Mononuclear cell (primary cell): ENCODE measurements around the gene LRBA. TPM values are rescaled to one million over a fixed set of nuclear protein-coding genes. Genes with fewer than 3 reads are reported as not detected.
"Not testable (repeated sequence)": the region's sequence is repeated elsewhere in the genome, so short reads cannot be mapped to it uniquely, and the experiment has no call there.

Source experiments
- H3K27me3 ChIP-seq: 2 replicates; pipeline ENCODE4 v1.6.0; 2011; ENCODE audit warnings: low read length, control low read depth; ENCODE audit not compliant: insufficient read depth
- H3K4me1 ChIP-seq: 2 replicates; pipeline ENCODE4 v1.5.1; 2011; ENCODE audit warnings: mild to moderate bottlenecking, low read length, control low read depth; ENCODE audit not compliant: insufficient read depth
- H3K4me3 ChIP-seq: 2 replicates; pipeline ENCODE4 v1.5.1; 2011; ENCODE audit warnings: mild to moderate bottlenecking, low read length, moderate library complexity
- H3K9me3 ChIP-seq: 2 replicates; pipeline ENCODE4 v1.5.1; 2011; ENCODE audit warnings: low read depth, mild to moderate bottlenecking, control low read depth, low read length
- total RNA-seq: library from RNA; depleted of rRNA; stranded (reverse); fragments of >200 nt; gene quantifications from one replicate; pipeline ENCODE4 v1.2.3, GENCODE V29; 2012

The LRBA gene
- total RNA-seq, 1 donor: 96.0 TPM

DNA sequence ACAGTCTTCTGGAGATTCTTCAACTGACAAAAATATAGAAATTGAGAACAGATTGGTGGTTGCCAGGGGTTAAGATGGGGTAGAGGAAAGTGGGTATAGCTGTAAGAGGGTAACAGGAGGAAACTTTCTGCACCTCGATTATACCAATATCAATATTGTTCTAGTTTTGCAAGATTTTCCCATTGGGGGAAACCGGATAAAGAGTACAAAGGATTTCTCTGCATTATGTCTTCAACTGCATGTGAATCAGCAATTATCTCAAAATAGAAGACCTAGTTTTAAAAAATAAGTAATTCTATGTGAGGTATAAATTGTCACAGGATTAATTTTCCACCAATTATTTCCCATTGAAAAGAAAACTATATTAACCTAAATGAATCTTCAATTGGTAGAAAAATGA, 65.7 kb downstream of the LRBA start:
- Histone ChIP-seq H3K27me3 (no peaks in the 10 kb centered on the region), H3K4me1 (peaks cover 7% of the 10 kb centered on the region), H3K9me3 (no peaks in the 10 kb centered on the region), H3K4me3 (no peak overlapping the region)

DNA sequence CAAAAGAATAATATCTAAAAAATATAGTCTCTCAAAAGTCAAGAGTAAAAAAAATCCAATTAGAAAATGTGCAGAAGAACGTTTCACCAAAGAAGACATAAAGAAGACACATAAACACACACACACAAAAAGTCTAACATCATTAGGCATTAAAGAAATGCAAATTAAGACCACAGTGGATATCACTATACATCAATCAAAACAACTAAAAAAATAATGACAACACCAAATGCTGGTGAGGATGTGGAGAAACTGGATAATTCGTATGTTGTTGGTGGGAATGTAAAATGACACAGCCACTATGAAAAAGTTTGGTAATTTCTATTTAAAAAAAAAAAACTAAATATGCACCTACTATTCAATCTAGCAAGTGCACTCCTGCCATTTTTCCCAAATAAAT, 66.4 kb downstream of the LRBA start:
- Histone ChIP-seq H3K4me1 (peaks cover 7% of the 10 kb centered on the region), H3K9me3 (no peaks in the 10 kb centered on the region), H3K4me3 (no peak overlapping the region), H3K27me3 (no peaks in the 10 kb centered on the region)

DNA sequence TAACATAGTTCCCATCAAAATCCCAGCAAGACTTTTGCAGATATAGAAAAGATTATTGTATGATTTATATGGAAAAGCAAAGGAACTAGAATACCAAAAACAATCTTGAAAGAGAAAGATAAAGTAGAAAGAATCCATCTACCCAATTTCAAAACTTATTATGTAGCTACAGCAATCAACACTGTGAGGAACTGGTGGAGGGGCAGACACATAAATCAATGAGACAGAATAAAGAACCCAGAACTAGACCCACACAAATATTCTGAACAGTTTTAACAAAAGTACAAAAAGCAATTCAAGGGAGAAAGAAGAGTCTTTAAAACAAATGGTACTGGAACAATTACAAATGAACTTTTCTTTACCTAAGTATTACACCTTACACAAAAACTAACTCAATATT, 67.0 kb downstream of the LRBA start:
- no peak overlapping the region for H3K4me3 ChIP-seq
- no peaks in the 10 kb centered on the region for H3K27me3 ChIP-seq
- no peaks in the 10 kb centered on the region for H3K9me3 ChIP-seq
- peaks cover 7% of the 10 kb centered on the region for H3K4me1 ChIP-seq

DNA sequence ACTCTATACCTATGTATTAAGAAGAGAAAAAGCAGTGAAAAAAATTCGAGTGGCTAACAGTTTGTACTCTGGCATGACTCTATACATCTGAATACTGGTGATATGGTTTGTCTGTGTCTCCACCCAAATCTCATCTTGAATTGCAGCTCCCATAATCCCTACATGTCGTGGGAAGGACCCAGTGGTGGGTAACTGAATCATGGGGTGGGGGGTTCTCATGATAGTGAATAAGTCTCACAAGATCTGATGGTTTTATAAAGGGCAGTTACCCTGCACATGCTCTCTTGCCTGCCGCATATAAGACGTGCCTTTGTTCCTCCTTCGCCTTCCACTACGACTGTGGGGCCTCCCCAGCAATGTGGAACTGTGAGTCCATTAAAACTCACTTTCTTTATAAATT, 70.4 kb downstream of the LRBA start:
- no peaks in the 10 kb centered on the region for H3K27me3 ChIP-seq
- H3K9me3 ChIP-seq: no peaks in the 10 kb centered on the region
- no peaks in the 10 kb centered on the region for H3K4me1 ChIP-seq
- no peak overlapping the region for H3K4me3 ChIP-seq

DNA sequence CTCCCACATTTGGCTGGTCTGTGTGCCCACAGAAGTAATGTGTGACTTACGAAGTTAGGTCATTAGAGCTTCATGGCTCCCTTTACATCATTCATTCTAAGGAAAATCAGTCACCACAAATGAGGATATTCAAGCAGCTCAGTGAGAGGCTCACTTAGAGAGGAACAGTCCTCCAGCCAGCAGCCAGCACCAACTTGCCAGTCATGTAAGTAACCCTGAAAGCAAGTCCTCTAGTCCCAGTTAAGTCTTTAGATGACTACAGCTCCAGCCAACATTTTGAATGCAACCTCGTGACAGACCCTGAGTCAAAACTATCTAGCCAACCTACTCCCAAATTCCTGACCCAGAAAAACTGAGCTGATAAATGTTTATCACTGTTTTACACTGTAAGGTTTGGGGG, 71.3 kb downstream of the LRBA start:
- Histone ChIP-seq H3K9me3 (no peaks in the 10 kb centered on the region), H3K4me3 (no peak overlapping the region), H3K27me3 (no peaks in the 10 kb centered on the region), H3K4me1 (no peaks in the 10 kb centered on the region)

DNA sequence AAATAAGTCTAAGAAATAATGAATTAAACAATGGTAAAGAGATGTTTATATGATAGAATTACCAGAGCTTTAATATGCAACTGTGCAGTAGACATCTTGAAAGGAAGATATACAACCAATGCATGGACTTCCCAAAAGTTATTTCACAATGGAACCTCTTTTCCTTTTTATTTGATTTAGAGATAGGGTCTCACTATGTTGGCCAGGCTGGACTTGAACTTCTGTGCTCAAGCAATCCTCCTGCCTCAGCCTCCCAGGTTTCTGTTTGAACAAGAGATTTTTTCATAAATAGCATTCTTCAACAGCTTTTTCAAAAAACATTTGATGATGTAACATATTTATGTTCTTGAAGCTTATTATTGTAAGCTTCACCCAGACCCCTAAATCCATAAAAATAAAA, 72.0 kb downstream of the LRBA start:
- Histone ChIP-seq H3K4me3 (no peak overlapping the region), H3K9me3 (no peaks in the 10 kb centered on the region), H3K4me1 (no peaks in the 10 kb centered on the region)

DNA sequence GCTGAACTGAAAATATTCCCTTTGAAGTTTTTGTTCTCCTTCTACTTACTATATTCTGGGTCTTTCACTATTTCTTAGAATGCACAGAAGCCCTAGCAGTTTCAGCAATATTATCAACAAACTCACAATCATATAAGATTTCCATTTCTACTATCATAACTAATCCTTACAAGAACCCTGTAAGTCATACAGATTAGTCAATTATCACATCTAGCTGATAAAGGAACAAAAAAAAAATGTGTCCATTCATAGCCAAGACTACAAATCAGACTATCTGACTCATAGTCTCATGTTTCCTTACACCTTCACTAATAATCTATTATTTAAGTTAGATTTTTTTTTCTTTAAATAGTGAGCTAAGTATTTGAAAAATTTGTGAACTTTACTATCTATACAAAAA, 72.5 kb downstream of the LRBA start:
- H3K4me3 ChIP-seq: no peak overlapping the region
- H3K9me3 ChIP-seq: no peaks in the 10 kb centered on the region
- no peaks in the 10 kb centered on the region for H3K4me1 ChIP-seq
- H3K27me3 ChIP-seq: no peaks in the 10 kb centered on the region

More for the DNA sequence above, 72.0 kb downstream of the LRBA start:
- H3K27me3 ChIP-seq: no peaks in the 10 kb centered on the region

DNA sequence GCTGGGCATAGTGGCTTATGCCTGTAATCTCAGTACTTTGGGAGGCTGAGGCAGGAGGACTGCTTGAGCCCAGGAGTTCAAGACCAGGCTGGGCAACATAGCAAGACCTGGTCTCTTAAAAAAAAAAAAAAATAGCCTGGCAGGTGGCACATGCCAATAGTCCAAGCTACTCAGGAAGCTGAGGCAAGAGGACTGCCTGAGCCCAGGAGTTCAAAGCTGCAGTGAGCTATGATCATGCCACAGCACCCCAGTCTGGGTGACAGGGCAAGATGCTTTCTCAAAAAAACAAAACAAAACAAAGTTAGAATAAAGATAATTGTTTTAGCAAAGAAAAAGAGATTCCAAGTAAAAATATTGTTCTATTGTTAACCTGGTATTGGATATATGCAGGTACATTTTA, 75.0 kb downstream of the LRBA start:
- H3K4me1 ChIP-seq: no peaks in the 10 kb centered on the region
- H3K9me3 ChIP-seq: no peaks in the 10 kb centered on the region
- H3K4me3 ChIP-seq: no peak overlapping the region
- H3K27me3 ChIP-seq: no peaks in the 10 kb centered on the region

DNA sequence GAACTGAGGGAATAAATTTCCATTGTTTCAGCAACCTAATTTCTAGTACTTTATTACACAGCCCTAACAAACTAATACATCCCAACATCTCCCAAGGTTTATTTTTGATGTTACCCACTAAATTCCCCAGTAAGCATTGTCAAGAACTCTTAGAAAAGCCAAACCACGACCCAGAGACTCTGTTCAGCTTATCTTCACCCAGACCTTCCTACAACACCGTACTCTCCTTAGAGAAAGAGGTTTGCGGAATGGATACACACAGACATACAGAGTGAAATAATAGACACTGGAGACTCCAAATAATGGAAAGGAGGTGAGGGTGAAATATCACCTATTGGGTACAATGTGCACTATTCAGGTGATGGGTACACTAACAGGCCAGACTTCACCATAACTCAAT, 75.6 kb downstream of the LRBA start:
- no peaks in the 10 kb centered on the region for H3K4me1 ChIP-seq
- no peaks in the 10 kb centered on the region for H3K9me3 ChIP-seq
- H3K4me3 ChIP-seq: no peak overlapping the region
- no peaks in the 10 kb centered on the region for H3K27me3 ChIP-seq

DNA sequence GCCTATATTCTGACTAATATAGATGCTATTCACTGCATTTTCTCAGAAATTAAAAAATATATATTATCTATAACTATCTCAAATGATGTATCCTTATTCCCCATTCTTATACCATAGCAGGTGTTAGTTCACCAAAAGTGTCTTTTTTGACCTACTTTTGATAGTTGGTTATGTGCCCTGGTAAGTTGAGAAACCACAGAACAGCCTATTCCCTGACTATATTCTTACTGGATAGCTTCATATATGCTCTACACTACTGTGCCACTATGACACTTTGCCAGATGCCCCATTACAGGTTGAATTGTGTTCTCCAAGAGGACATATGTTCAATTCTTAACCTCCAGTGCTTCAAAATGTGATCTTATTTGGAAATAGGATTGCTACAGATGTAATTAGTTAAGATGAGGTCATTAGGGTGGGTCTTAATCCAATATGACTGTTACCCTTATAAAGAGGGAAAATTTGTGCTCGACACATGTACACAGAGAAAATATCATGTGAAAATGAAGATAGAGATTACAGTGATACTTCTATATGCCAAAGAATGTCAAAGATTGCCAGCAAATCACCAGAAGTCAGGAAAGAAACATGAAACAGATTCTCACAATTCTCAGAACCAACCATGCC, 76.1 kb downstream of the LRBA start:
- Histone ChIP-seq H3K4me3 (no peak overlapping the region), H3K27me3 (no peaks in the 10 kb centered on the region), H3K4me1 (no peaks in the 10 kb centered on the region), H3K9me3 (no peaks in the 10 kb centered on the region)

DNA sequence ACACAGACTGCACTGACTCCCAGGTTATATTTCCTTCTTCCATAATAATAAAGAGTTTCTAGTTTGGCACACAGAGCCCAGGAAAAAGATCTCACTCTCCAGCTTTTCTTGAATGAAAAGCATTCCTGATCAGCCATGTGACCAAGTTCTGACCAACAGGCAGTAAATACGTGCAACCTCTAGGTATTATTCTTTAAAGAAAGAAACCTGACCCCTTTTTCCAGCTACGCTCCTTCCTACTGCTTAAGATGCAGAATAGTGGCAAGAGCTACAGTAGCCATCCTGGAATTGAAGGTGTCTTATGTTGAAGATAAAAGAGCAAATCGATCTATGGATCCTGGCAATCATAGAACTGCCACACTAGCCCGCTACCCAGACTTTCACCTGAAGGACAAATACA, 76.7 kb downstream of the LRBA start:
- no peak overlapping the region for H3K4me3 ChIP-seq
- H3K9me3 ChIP-seq: no peaks in the 10 kb centered on the region
- no peaks in the 10 kb centered on the region for H3K4me1 ChIP-seq

DNA sequence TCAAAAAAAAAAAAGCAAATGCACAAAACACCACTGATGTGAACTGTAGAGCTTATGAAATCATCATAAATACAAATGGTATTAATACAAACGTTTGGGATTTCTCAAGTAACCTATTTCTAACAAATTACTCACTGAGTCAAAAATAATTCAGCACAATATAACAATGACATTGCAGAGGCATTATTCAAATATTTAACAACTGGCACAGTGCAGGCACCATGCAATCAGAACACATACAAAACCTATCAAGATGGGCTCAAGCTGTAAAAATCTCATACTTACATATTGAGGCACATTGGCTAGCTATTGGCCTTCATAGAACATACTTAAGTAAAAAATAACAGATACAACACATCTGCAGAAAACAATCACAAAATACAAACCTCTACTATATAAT, 81.1 kb downstream of the LRBA start:
- H3K4me3 ChIP-seq: no peak overlapping the region
- H3K27me3 ChIP-seq: no peaks in the 10 kb centered on the region
- H3K4me1 ChIP-seq: no peaks in the 10 kb centered on the region
- H3K9me3 ChIP-seq: no peaks in the 10 kb centered on the region

More for the DNA sequence above, 76.7 kb downstream of the LRBA start:
- no peaks in the 10 kb centered on the region for H3K27me3 ChIP-seq

DNA sequence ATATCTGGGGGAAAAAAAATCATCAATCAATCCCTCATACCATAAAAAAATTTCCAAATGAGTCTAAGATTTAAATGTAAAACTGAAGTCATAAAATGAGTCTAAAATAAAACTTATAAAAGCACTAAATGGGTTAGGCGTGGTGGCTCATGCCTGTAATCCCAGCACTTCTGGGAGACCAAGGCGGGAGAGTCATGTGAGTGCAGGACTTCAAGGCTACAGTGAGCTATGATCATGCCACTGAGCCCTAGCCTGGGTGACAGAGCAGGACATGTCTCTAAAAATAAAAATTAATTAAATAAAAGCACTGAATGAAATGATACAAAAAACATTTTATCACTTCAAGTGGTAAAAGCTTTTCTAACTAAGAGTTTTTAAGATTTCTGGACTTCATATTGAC, 83.3 kb downstream of the LRBA start:
- H3K4me1 ChIP-seq: no peaks in the 10 kb centered on the region
- H3K4me3 ChIP-seq: no peak overlapping the region
- H3K27me3 ChIP-seq: no peaks in the 10 kb centered on the region
- no peaks in the 10 kb centered on the region for H3K9me3 ChIP-seq

DNA sequence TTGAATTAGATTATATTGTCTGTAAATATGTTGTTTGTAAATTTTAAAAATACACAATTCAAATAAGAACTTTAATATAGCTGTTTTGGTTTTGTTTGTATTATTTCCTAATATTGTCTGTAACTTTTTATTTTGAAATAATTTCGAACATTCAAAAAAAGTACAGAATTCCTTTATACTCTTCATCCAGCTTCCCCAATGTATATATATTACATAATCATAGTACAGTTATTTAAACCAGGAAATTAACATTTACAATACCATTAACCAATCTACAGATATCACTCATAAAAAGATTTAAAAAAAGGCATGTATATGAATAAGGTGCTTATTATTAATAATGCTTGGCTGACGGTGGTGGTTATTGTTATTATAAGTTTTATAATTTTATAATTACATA, 84.1 kb downstream of the LRBA start:
- Histone ChIP-seq H3K4me3 (no peak overlapping the region), H3K4me1 (no peaks in the 10 kb centered on the region), H3K27me3 (no peaks in the 10 kb centered on the region), H3K9me3 (no peaks in the 10 kb centered on the region)

DNA sequence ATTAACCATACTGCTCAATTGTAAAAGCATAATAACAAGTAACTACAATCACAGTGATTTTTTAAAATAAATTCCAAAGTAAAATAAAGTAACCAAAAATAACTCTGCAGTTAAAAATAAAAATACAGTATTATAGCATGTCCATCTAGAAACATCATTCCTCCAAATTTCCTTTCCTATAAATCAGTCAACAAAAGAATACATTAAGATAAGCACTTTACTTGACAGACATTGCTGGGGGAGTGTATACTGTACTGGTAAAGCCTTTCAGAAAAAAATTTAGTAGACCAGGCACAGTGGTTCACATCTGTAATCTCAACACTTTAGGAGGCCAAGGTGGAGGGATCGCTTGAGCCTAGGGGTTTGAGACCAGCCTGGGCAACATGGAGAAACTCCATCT, 91.1 kb downstream of the LRBA start:
- no peak overlapping the region for H3K4me3 ChIP-seq
- no peaks in the 10 kb centered on the region for H3K27me3 ChIP-seq
- no peaks in the 10 kb centered on the region for H3K4me1 ChIP-seq

DNA sequence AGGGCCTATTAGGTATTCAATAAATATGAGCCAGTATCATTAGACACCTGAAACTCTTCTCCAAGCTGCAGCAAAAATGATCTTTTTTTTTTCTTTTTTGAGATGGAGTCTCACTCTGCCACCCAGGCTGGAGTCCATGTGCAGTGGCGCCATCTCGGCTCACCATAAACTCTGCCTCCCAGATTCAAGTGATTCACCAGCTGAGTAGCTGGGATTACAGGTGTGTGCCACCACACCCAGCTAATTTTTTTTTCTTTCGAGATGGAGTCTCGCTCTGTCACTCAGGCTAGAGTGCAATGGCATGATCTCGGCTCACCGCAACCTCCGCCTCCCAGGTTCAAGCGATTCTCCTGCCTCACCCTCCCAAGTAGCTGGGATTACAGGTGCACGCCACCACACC, 93.6 kb downstream of the LRBA start:
- H3K4me3 ChIP-seq, H3K9me3 ChIP-seq, H3K27me3 ChIP-seq, H3K4me1 ChIP-seq: not testable (repeated sequence)

More for the DNA sequence above, 91.1 kb downstream of the LRBA start:
- H3K9me3 ChIP-seq: no peaks in the 10 kb centered on the region
